Ovary (tissue), 3 donors: ENCODE measurements around the gene GAPDHS.

Experiments
- EP300 ChIP-seq: sonication (generic); formaldehyde crosslinking; IDR thresholded peaks from one replicate; pipeline ENCODE4 v1.6.1; 2017; ENCODE audit warnings: antibody characterized with exemption
- POLR2A ChIP-seq: fragments of 450-650 bp; IDR thresholded peaks from one replicate; pipeline ENCODE4 v1.6.1; 2017; ENCODE audit warnings: antibody characterized with exemption, mild to moderate bottlenecking, moderate library complexity
- TF ChIP-seq, protein P1 (sequence below), 3 donors: fragments of 450-650 bp in 2 of 3; fragments of 200-600 bp in 1 of 3; IDR thresholded peaks; one replicate each; pipeline versions ENCODE4 v1.5.1 to v1.8.0; 2016 to 2022; ENCODE audit warnings: antibody characterized with exemption in 3 of 3, mild to moderate bottlenecking in 1 of 3
- donor health status: DM: no; HTN: no; CAD: no.

DNA sequence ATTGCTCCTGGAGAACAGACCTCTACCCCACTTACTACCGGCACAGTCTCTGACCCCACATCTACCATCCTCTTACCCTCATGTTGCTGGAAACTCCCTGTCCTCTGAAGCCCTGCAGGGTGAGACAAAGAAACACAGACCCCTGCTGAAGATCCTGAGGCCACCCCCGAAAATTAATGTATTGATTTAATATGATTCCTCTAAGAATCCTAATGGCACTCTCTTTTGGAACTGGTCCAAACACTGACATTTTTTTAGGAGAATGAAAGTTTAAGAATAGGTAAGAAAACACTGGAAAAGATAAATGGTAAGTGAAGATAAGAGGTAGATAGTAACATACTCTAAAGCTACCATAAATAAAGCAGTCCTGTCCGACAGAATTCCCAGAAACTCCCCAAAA is 25.1 kb upstream of the GAPDHS start:
- TF ChIP-seq POLR2A = no peak
- TF ChIP-seq, protein P1, sequence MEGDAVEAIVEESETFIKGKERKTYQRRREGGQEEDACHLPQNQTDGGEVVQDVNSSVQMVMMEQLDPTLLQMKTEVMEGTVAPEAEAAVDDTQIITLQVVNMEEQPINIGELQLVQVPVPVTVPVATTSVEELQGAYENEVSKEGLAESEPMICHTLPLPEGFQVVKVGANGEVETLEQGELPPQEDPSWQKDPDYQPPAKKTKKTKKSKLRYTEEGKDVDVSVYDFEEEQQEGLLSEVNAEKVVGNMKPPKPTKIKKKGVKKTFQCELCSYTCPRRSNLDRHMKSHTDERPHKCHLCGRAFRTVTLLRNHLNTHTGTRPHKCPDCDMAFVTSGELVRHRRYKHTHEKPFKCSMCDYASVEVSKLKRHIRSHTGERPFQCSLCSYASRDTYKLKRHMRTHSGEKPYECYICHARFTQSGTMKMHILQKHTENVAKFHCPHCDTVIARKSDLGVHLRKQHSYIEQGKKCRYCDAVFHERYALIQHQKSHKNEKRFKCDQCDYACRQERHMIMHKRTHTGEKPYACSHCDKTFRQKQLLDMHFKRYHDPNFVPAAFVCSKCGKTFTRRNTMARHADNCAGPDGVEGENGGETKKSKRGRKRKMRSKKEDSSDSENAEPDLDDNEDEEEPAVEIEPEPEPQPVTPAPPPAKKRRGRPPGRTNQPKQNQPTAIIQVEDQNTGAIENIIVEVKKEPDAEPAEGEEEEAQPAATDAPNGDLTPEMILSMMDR (IDR thresholded peaks at IDR 0.05) = no peak
- no peak for TF ChIP-seq EP300
